Measurements from ENCODE around the gene KIF2B. TPM values are rescaled to one million over a fixed set of nuclear protein-coding genes. Genes with fewer than 3 reads are reported as not detected.

KIF2B gene
- polyA plus RNA-seq, 3 donors = not detected

GRCh38 chr17:53804437-53804836 lies 18.3 kb upstream of the KIF2B start:
- no peaks in the 10 kb centered on the region for H3K36me3 ChIP-seq (replicated peaks in 1 of 2; ENCODE audit: control insufficient read depth in 1 of 2, insufficient read depth in 2 of 2, low read length in 2 of 2)
- no peak overlapping the region for H3K27ac Mint-ChIP-seq
- TF ChIP-seq CTCF (IDR thresholded peaks at IDR 0.05) = no peak
- H3K4me2 ChIP-seq (replicated peaks; ENCODE audit: extremely low read depth, low read length, poor library complexity, severe bottlenecking) = no peak overlapping the region
- no peak overlapping the region for H3K9ac ChIP-seq (ENCODE audit: insufficient read depth, low read length, poor library complexity, severe bottlenecking)
- intact Hi-C loops (cut with micrococcal nuclease) = no loop called here
- H3K27me3 Mint-ChIP-seq (ENCODE audit: low read depth in 3 of 3) = no peaks in the 10 kb centered on the region
- peaks cover 0 to 2% (median 0%) of the 10 kb centered on the region in 7 donors for H3K9me3 Mint-ChIP-seq
- no peaks in the 10 kb centered on the region for H3K79me2 ChIP-seq (ENCODE audit: insufficient read depth, low read length)
- no CpG with 5 or more reads among the region's 5 CpGs for WGBS (ENCODE audit: insufficient coverage)
- no peak overlapping the region for H2AFZ ChIP-seq (ENCODE audit: insufficient read depth, low read depth, low read length, poor library complexity, severe bottlenecking)
- no peak for DNase-seq
- no peaks in the 10 kb centered on the region for H4K20me1 ChIP-seq (ENCODE audit: insufficient read depth, low read length)
- no peak overlapping the region for H3K4me3 ChIP-seq (replicated peaks in 1 of 3; ENCODE audit: low read depth in 2 of 3, low read length in 3 of 3)
- H3K36me3 Mint-ChIP-seq = no peaks in the 10 kb centered on the region
- H3K9me3 ChIP-seq (replicated peaks in 1 of 2; ENCODE audit: control insufficient read depth in 1 of 2, insufficient read depth in 1 of 2, low read length in 2 of 2) = no peaks in the 10 kb centered on the region
- no peak overlapping the region for H3K27ac ChIP-seq (ENCODE audit: low read depth in 1 of 2, low read length in 2 of 2)
- H3K27me3 ChIP-seq (ENCODE audit: control insufficient read depth in 2 of 2, insufficient read depth in 2 of 2, low read length in 2 of 2) = no peaks in the 10 kb centered on the region
- H3K4me1 ChIP-seq (ENCODE audit: control insufficient read depth in 1 of 2, insufficient read depth in 2 of 2, low read length in 2 of 2) = no peaks in the 10 kb centered on the region
- no peaks in the 10 kb centered on the region for H3K4me1 Mint-ChIP-seq
- H3K4me3 Mint-ChIP-seq = no peak overlapping the region

GRCh38 chr17:53806473-53806872 lies 16.3 kb upstream of the KIF2B start:
- no peaks in the 10 kb centered on the region for H3K27me3 Mint-ChIP-seq (ENCODE audit: low read depth in 3 of 3)
- H3K9ac ChIP-seq (ENCODE audit: insufficient read depth, low read length, poor library complexity, severe bottlenecking) = no peak overlapping the region
- intact Hi-C loops (cut with micrococcal nuclease) = no loop called here
- no peak for DNase-seq
- no peak overlapping the region for H3K27ac Mint-ChIP-seq
- no peaks in the 10 kb centered on the region for H3K79me2 ChIP-seq (ENCODE audit: insufficient read depth, low read length)
- H3K27ac ChIP-seq (ENCODE audit: low read depth in 1 of 2, low read length in 2 of 2) = no peak overlapping the region
- no peak overlapping the region for H2AFZ ChIP-seq (ENCODE audit: insufficient read depth, low read depth, low read length, poor library complexity, severe bottlenecking)
- H3K9me3 ChIP-seq (replicated peaks in 1 of 2; ENCODE audit: control insufficient read depth in 1 of 2, insufficient read depth in 1 of 2, low read length in 2 of 2) = no peaks in the 10 kb centered on the region
- H4K20me1 ChIP-seq (ENCODE audit: insufficient read depth, low read length) = no peaks in the 10 kb centered on the region
- no peak overlapping the region for H3K4me3 Mint-ChIP-seq
- peaks cover 0 to 3% (median 2%) of the 10 kb centered on the region in 7 donors for H3K9me3 Mint-ChIP-seq
- H3K4me3 ChIP-seq (replicated peaks in 1 of 3; ENCODE audit: low read depth in 2 of 3, low read length in 3 of 3) = no peak overlapping the region
- no peaks in the 10 kb centered on the region for H3K36me3 Mint-ChIP-seq
- TF ChIP-seq CTCF (IDR thresholded peaks at IDR 0.05) = no peak
- H3K36me3 ChIP-seq (replicated peaks in 1 of 2; ENCODE audit: control insufficient read depth in 1 of 2, insufficient read depth in 2 of 2, low read length in 2 of 2) = no peaks in the 10 kb centered on the region
- H3K27me3 ChIP-seq (ENCODE audit: control insufficient read depth in 2 of 2, insufficient read depth in 2 of 2, low read length in 2 of 2) = no peaks in the 10 kb centered on the region
- no peak overlapping the region for H3K4me2 ChIP-seq (replicated peaks; ENCODE audit: extremely low read depth, low read length, poor library complexity, severe bottlenecking)
- no peaks in the 10 kb centered on the region for H3K4me1 ChIP-seq (ENCODE audit: control insufficient read depth in 1 of 2, insufficient read depth in 2 of 2, low read length in 2 of 2)
- H3K4me1 Mint-ChIP-seq = no peaks in the 10 kb centered on the region

All from CD14-positive monocyte (primary cell).